ENCODE data around the gene CMTM4.

GRCh38 chr16:66717112-66717675, 20.7 kb upstream of the CMTM4 start:
- TF ChIP-seq CTCF (IDR thresholded peaks at IDR 0.05) (peak; percentile 8 to 44 (median 32)), POLR2A (IDR thresholded peaks at IDR 0.05) (no peak), POLR2AphosphoS5 (IDR thresholded peaks at IDR 0.05) (peak in 2 of 4 donors; percentile 13 to 29)

Data from sigmoid colon (tissue), 4 donors.